IMR-90 (cell line): Measurements from ENCODE around the gene NOG.

ENCODE experiments used
- BHLHE40 ChIP-seq: fragments of 150-350 bp; IDR thresholded peaks from 2 replicates; pipeline ENCODE4 v1.6.1; 2016; ENCODE audit warnings: mild to moderate bottlenecking, low read depth, low read length
- CEBPB ChIP-seq: IDR thresholded peaks from 2 replicates; pipeline ENCODE4 v1.6.1; 2012; ENCODE audit warnings: low read depth, low read length, improper control_type of control experiment
- CHD1 ChIP-seq: IDR thresholded peaks from 2 replicates; pipeline ENCODE4 v1.6.1; 2012; ENCODE audit warnings: low read depth, low read length, improper control_type of control experiment
- ELK1 ChIP-seq: fragments of 150-350 bp; IDR thresholded peaks from 2 replicates; pipeline ENCODE4 v1.6.1; 2016; ENCODE audit warnings: low read depth, mild to moderate bottlenecking, low read length, moderate library complexity, borderline replicate concordance
- FOS ChIP-seq: fragments of 150-350 bp; IDR thresholded peaks from 2 replicates; pipeline ENCODE4 v1.6.1; 2016; ENCODE audit warnings: low read depth, low read length
- MAFK ChIP-seq: IDR thresholded peaks from 2 replicates; pipeline ENCODE4 v1.6.1; 2012; ENCODE audit warnings: low read depth, low read length, improper control_type of control experiment
- MXI1 ChIP-seq: IDR thresholded peaks from 2 replicates; pipeline ENCODE4 v1.6.1; 2012; ENCODE audit warnings: low read depth, mild to moderate bottlenecking, low read length, moderate library complexity, borderline replicate concordance
- NFE2L2 ChIP-seq: fragments of 150-350 bp; IDR thresholded peaks from 2 replicates; pipeline ENCODE4 v1.6.1; 2016; ENCODE audit warnings: low read depth, mild to moderate bottlenecking, low read length
- POLR2A ChIP-seq: IDR thresholded peaks from 2 replicates; pipeline ENCODE4 v1.6.1; 2012; ENCODE audit warnings: mild to moderate bottlenecking, low read depth, low read length
- RAD21 ChIP-seq: IDR thresholded peaks from 2 replicates; pipeline ENCODE4 v1.6.1; 2012; ENCODE audit warnings: low read length, improper control_type of control experiment
- RCOR1 ChIP-seq: IDR thresholded peaks from 2 replicates; pipeline ENCODE4 v1.6.1; 2012; ENCODE audit warnings: mild to moderate bottlenecking, low read length, improper control_type of control experiment; ENCODE audit not compliant: insufficient replicate concordance
- RFX5 ChIP-seq: IDR thresholded peaks from 2 replicates; pipeline ENCODE4 v1.8.0; 2012; ENCODE audit warnings: low read depth, mild to moderate bottlenecking, low read length, moderate library complexity
- SMC3 ChIP-seq: fragments of 150-350 bp; IDR thresholded peaks from 2 replicates; pipeline ENCODE4 v1.6.1; 2016; ENCODE audit warnings: low read depth, mild to moderate bottlenecking, antibody characterized with exemption, low read length, moderate library complexity
- TF ChIP-seq, protein P1 (sequence below): conservative IDR thresholded peaks from 2 replicates; pipeline ENCODE4 v1.5.1; 2012; ENCODE audit warnings: mild to moderate bottlenecking, low read depth, low read length, improper control_type of control experiment

DNA sequence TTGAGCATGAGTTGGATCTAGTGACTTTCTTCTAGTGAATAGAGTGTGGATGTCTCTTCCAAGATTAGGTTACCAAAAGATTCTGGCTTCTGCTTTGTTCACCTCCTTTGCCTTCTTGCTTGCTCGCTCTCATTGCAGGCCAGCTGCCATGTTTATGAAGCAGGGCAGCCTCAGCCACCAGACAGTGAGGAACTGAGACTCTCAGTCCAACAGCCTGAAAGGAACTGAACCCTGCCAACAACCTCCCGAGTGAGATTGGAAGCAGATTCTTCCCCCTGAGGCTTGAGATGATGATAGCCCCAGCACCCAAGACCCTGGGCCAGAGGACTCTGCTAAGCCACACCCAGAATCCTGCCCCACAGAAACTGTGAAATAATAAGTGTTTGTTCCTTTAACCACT lies 48.4 kb downstream of the NOG start:
- TF ChIP-seq, protein P1, sequence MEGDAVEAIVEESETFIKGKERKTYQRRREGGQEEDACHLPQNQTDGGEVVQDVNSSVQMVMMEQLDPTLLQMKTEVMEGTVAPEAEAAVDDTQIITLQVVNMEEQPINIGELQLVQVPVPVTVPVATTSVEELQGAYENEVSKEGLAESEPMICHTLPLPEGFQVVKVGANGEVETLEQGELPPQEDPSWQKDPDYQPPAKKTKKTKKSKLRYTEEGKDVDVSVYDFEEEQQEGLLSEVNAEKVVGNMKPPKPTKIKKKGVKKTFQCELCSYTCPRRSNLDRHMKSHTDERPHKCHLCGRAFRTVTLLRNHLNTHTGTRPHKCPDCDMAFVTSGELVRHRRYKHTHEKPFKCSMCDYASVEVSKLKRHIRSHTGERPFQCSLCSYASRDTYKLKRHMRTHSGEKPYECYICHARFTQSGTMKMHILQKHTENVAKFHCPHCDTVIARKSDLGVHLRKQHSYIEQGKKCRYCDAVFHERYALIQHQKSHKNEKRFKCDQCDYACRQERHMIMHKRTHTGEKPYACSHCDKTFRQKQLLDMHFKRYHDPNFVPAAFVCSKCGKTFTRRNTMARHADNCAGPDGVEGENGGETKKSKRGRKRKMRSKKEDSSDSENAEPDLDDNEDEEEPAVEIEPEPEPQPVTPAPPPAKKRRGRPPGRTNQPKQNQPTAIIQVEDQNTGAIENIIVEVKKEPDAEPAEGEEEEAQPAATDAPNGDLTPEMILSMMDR: no peak
- TF ChIP-seq MXI1 (no peak), RAD21 (no peak), POLR2A (no peak), FOS (no peak), RFX5 (no peak), SMC3 (no peak), CHD1 (no peak), RCOR1 (no peak), BHLHE40 (no peak), ELK1 (no peak), MAFK (no peak), CEBPB (no peak), NFE2L2 (no peak)
